SKM-1 treated with dmso at 0.1 percent for 144 hours (cell line): ENCODE data around the gene TARS3.

Experiments used
- DNase-seq: peaks from one replicate; lab custom pipeline; 2025; ENCODE audit not compliant: unreplicated experiment; lab: John Stamatoyannopoulos, UW

TARS3 gene

DNA sequence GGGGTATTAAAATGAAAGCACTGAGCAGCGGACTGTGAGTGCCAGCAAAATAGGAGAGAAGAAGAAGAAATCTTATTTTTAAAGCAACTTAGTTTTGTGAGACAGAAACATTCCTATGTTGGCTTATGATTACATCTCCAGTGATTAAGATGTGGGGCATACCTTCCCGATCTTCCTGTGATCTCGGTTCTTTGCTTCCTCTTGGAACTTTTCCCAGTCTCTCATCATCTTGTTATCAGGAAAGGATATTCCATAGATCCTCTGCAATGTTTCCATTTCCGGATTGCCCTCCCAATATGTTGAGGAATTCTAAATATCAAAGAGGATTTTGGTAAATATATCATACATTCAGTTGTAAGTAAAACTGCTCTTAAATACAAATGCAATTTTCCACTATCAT lies 22.2 kb downstream of the TARS3 start:
- DNase-seq = no peak

DNA sequence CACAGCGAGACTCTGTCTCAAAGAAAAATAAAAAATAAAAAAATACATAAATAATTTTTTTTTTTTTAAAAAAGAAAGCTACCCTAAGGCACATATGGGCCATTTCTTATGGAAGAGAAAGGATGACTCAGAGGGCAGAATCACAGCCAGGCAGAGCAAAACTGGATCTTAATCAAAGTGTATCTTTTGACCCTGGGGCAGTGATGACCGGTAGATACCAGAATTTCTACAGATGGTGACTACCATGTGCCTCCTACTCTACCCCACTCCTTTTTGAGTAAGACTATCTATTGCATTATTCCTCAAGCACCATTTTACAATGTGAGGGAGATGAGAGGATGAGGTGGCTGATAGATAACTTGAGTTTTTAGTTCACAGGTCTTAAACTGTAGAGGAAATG lies 26.0 kb downstream of the TARS3 start:
- no peak for DNase-seq

DNA sequence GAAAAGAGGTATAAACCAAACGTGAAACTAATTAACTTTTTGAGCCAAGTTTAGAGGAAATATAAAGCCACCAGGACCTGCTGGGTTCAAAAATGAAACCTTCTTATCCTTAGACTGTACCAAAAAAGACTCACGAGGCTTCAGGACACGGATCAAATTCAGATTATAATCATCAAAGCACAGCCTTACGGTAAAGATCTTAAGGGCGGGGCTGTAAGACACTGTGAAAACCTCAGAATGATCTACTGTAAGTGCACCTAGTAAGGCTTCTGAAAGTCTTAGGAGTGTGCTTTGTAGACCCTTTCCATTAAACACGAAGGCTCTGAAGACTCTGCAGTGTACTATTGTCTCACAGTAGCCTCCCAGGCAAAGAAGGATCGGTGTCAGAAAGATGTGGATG lies 26.8 kb downstream of the TARS3 start:
- DNase-seq = no peak

GRCh38 chr15:101696829-101697228 lies 27.4 kb downstream of the TARS3 start:
- no peak for DNase-seq

GRCh38 chr15:101694261-101694660 lies 30.0 kb downstream of the TARS3 start:
- no peak for DNase-seq

DNA sequence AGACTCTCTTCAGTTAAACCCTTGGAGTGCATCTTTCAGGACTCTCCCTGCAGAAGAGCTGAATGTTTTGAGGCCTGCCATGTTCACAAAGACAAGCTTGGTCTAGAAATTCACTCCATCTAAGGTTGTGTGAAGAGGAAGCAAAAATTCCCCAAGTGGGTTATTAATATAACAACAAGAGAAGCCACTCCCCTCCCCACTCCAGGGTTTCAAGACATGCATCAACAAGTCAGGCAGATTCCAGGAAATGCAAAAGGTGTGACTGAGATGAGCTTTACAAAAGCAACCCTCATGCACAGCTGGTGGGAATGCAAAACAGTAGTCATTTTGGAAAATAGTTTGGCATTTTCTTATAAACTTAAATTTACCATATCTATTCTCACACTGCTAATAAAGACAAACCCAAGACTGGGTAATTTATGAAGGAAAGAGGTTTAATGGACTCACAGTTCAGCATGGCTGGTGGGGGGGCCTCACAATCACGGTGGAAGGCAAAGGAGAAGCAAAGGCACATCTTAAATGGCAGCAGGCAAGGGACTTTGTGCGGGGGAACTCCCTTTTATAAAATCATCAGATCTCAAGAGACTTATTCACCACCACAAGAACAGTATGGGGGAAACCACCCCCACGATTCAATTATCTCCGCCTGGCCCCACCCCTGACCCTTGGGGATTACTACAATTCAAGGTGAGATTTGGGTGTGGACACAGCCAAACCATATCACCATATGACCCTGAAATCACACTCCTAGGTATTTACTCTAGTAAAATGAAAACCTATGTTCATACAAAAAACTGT lies 31.3 kb downstream of the TARS3 start:
- DNase-seq = no peak

- no peak for DNase-seq
These were observed 34.4 kb downstream of the TARS3 start for GRCh38 chr15:101689901-101690300.

GRCh38 chr15:101686718-101687117 lies 37.6 kb downstream of the TARS3 start:
- DNase-seq = no peak

GRCh38 chr15:101684877-101685276 lies 39.4 kb downstream of the TARS3 start:
- no peak for DNase-seq

DNA sequence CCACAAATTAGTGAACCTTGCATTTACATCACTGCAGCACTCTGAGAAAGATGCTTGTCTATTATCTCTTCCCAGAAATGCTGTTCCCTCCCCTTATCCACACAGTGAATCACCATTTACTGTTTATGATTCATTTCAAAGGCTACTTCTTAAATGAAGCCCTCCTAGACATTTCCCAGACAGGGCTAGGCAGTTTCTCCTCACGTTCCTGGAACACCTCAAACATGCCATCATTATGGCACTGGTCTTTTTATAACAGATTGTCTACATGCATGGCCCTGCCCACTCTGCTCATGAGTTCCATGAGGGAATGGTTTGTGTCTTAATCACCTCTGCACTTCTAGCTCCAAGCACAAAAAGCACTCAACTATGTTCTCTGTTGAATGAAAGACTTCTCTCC lies 39.9 kb downstream of the TARS3 start:
- no peak for DNase-seq

DNA sequence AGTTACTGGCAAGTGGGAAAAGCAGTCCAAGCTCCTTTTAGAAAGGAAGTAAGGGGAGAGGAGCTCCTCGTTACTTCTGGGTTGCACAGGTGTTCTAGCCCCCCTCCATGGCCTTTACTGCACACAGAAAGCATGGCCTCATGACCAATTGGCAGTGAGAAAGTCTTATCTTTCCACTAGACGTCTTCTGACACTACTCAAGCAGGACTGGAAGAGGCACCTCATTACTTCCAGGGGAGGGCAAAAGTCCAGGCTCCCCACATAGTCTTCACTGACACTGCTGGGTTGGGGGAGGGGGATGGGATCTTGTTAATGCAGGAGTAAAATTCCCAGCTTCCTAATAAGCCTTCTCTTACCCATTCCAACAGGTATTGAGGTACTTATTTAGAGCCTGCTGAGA lies 44.5 kb downstream of the TARS3 start:
- no peak for DNase-seq

- no peak for DNase-seq
These were observed 47.3 kb downstream of the TARS3 start for GRCh38 chr15:101676921-101677329.

GRCh38 chr15:101675796-101676582 lies 48.3 kb downstream of the TARS3 start:
- DNase-seq = no peak

GRCh38 chr15:101675015-101675414 lies 49.3 kb downstream of the TARS3 start:
- no peak for DNase-seq

- DNase-seq = no peak
These were observed 52.0 kb downstream of the TARS3 start for GRCh38 chr15:101672298-101672697.

- DNase-seq = no peak
These were observed 54.5 kb downstream of the TARS3 start for GRCh38 chr15:101669744-101670143.

GRCh38 chr15:101667881-101668280 lies 56.4 kb downstream of the TARS3 start:
- no peak for DNase-seq

- DNase-seq = no peak
These were observed 59.9 kb downstream of the TARS3 start for GRCh38 chr15:101664303-101664913.

DNA sequence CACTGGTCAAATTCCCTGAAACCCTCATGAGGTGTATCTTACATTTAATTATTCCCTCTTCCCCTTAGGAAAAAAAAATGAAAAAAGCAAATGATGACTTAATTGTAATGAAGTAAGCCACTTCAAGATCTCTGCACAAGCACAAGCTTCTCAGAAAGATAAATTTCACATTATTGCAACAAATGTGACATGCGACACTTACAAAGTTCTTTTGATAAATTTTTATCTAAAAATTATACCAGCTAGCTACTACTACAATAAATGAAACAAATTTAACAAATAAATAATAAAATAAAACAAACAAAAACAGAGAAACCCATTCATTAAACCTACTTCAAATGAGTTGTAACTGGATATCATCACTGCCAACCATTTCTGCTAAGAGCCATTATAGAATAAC lies 62.1 kb downstream of the TARS3 start:
- DNase-seq = no peak

DNA sequence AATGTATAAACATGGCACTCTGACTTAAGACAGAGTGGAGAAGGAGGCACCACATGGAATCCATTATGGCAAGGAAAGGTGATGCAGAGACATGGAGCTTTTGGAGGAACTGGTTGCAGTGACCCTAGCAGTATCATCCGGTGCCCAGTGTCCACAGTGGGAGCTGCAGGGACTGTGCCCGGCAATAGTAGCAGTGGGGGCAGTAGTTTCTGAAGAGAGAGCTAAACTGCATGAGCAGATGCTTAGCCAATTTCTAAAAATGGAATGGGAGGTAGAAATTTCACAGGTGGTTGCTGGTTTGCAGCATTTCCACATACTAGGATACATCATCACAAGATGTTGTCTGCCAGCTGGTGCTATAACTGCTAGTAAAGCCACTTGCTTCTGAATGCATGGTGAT lies 64.3 kb downstream of the TARS3 start:
- no peak for DNase-seq

GRCh38 chr15:101657968-101658784 lies 66.1 kb downstream of the TARS3 start:
- DNase-seq = no peak
